GM12875 (cell line): Measurements from ENCODE around the gene CBX5.

Experiments used
- H3K4me3 ChIP-seq: one replicate; pipeline ENCODE4 v1.5.1; 2011; ENCODE audit warnings: low read depth, low read length, control low read depth
- CTCF ChIP-seq: IDR thresholded peaks from 2 replicates; pipeline ENCODE4 v1.5.1; 2011; ENCODE audit warnings: low read depth, mild to moderate bottlenecking, control low read depth, inconsistent platforms, low read length, moderate library complexity, borderline replicate concordance; ENCODE audit not compliant: insufficient read depth

The CBX5 gene

GRCh38 chr12:54257332-54257731 lies 22.6 kb downstream of the CBX5 start:
- no peak for TF ChIP-seq CTCF
- no peak overlapping the region for H3K4me3 ChIP-seq

GRCh38 chr12:54253240-54253639 lies 26.7 kb downstream of the CBX5 start:
- H3K4me3 ChIP-seq: no peak overlapping the region
- TF ChIP-seq CTCF: no peak

- TF ChIP-seq CTCF: peak; percentile 30; the same call in 1 of the 2 replicates
- H3K4me3 ChIP-seq: no peak overlapping the region
Observed at GRCh38 chr12:54251667-54252284, 28.1 kb downstream of the CBX5 start.

- no peak overlapping the region for H3K4me3 ChIP-seq
- no peak for TF ChIP-seq CTCF
Observed at GRCh38 chr12:54249489-54249888, 30.4 kb downstream of the CBX5 start.

- no peak for TF ChIP-seq CTCF
- H3K4me3 ChIP-seq: no peak overlapping the region
Observed at GRCh38 chr12:54246011-54246641, 33.8 kb downstream of the CBX5 start.

GRCh38 chr12:54240971-54241588 lies 38.8 kb downstream of the CBX5 start:
- H3K4me3 ChIP-seq: no peak overlapping the region
- TF ChIP-seq CTCF: no peak

- TF ChIP-seq CTCF: no peak
- H3K4me3 ChIP-seq: no peak overlapping the region
Observed at GRCh38 chr12:54240129-54240528, 39.8 kb downstream of the CBX5 start.
